ENCODE data around the gene PPFIA2.

GRCh38 chr12:81615026-81615588 lies 144.0 kb downstream of the PPFIA2 start:
- no peak for TF ChIP-seq CTCF (IDR thresholded peaks at IDR 0.05)
- no peak for TF ChIP-seq REST (IDR thresholded peaks at IDR 0.05; ENCODE audit: insufficient read depth in 1 of 2, low read depth in 2 of 2, low read length in 1 of 2)
- TF ChIP-seq TCF7L2 (IDR thresholded peaks at IDR 0.05; ENCODE audit: low read depth, low read length), result no peak

Data from Panc1 (cell line).